Smooth muscle cell (in vitro differentiated cells): ENCODE measurements around the gene BABAM1. TPM values are rescaled to one million over a fixed set of nuclear protein-coding genes. Genes with fewer than 3 reads are reported as not detected.

Source experiments
- DNase-seq: peaks from one replicate; lab custom pipeline; 2025; ENCODE audit not compliant: unreplicated experiment; lab: John Stamatoyannopoulos, UW
- H2AFZ ChIP-seq: fragments of 200-600 bp; sonication (generic); 2 replicates; pipeline ENCODE4 v1.6.0; 2016; ENCODE audit warnings: antibody characterized with exemption, low read depth, mild to moderate bottlenecking
- H3F3A ChIP-seq: fragments of 200-600 bp; sonication (generic); 2 replicates; pipeline ENCODE4 v1.6.0; 2017; ENCODE audit warnings: antibody characterized with exemption, low read depth
- H3K27ac ChIP-seq: fragments of 200-600 bp; sonication (generic); 2 replicates; pipeline ENCODE4 v1.5.1; 2016; ENCODE audit warnings: low read depth, mild to moderate bottlenecking
- H3K27me3 ChIP-seq: fragments of 200-600 bp; sonication (generic); 2 replicates; pipeline ENCODE4 v1.6.1; 2016; ENCODE audit warnings: low read depth, mild to moderate bottlenecking
- H3K36me3 ChIP-seq: fragments of 200-600 bp; sonication (generic); 2 replicates; pipeline ENCODE4 v1.5.1; 2016; ENCODE audit warnings: low read depth
- H3K4me1 ChIP-seq: fragments of 200-600 bp; sonication (generic); 2 replicates; pipeline ENCODE4 v1.5.1; 2016; ENCODE audit warnings: low read depth
- H3K4me2 ChIP-seq: fragments of 200-600 bp; sonication (generic); 2 replicates; pipeline ENCODE4 v1.6.0; 2016; ENCODE audit warnings: mild to moderate bottlenecking
- H3K4me3 ChIP-seq: fragments of 200-600 bp; sonication (generic); 2 replicates; pipeline ENCODE4 v1.5.1; 2016; ENCODE audit warnings: mild to moderate bottlenecking
- H3K79me2 ChIP-seq: fragments of 200-600 bp; sonication (generic); 2 replicates; pipeline ENCODE4 v1.6.0; 2016; ENCODE audit warnings: low read depth, mild to moderate bottlenecking
- H3K9ac ChIP-seq: fragments of 200-600 bp; sonication (generic); 2 replicates; pipeline ENCODE4 v1.6.0; 2016; ENCODE audit warnings: low read depth
- H3K9me3 ChIP-seq: fragments of 200-600 bp; sonication (generic); replicated peaks from 2 replicates; pipeline ENCODE4 v1.5.1; 2016; ENCODE audit warnings: low read depth
- H4K20me1 ChIP-seq: fragments of 200-600 bp; sonication (generic); 2 replicates; pipeline ENCODE4 v1.6.0; 2016; ENCODE audit warnings: low read depth
- CTCF ChIP-seq: fragments of 200-600 bp; sonication (generic); IDR thresholded peaks from 2 replicates; pipeline ENCODE4 v1.5.1; 2017; ENCODE audit warnings: borderline replicate concordance, mild to moderate bottlenecking, antibody characterized with exemption; ENCODE audit not compliant: insufficient read depth, poor library complexity, severe bottlenecking
- WGBS: methylation state at CpG from one replicate; pipeline ENCODE4 v1.1.7; 2016; ENCODE audit warnings: low lambda C conversion rate; 5-methylcytosine and 5-hydroxymethylcytosine counted together
- polyA plus RNA-seq: library from polyadenylated mRNA; unstranded; fragments of >200 nt; fragmentation: Nextera tagmentation; extraction: Ambion mirVana; gene quantifications from 2 replicates; pipeline ENCODE4 v1.2.1, GENCODE V29; 2016
- total RNA-seq: library from RNA; depleted of rRNA; stranded (reverse); fragments of >200 nt; gene quantifications from 2 replicates; pipeline ENCODE4 v1.2.3, GENCODE V29; 2014

Gene BABAM1
- total and polyA plus RNA-seq, 2 experiments from 2014 or later = 69.8 to 108 TPM

GRCh38 chr19:17322854-17323253 is 55.6 kb downstream of the BABAM1 start:
- H4K20me1 ChIP-seq = peaks cover 10% of the 10 kb centered on the region
- DNase-seq = no peak
- WGBS = 91% methylated on average over 10 of the region's 10 CpGs

GRCh38 chr19:17323300-17323963 is 56.2 kb downstream of the BABAM1 start:
- no peak overlapping the region for H2AFZ ChIP-seq
- WGBS = 94% methylated on average over 10 of the region's 56 CpGs
- no peak for TF ChIP-seq CTCF
- no peak overlapping the region for H3K4me2 ChIP-seq
- DNase-seq = no peak
- no peaks in the 10 kb centered on the region for H3K79me2 ChIP-seq
- peaks cover 10% of the 10 kb centered on the region for H4K20me1 ChIP-seq
- no peak overlapping the region for H3K9ac ChIP-seq
- no peak overlapping the region for H3K4me3 ChIP-seq
- peaks cover under 1% of the 10 kb centered on the region for H3K27me3 ChIP-seq
- H3K36me3 ChIP-seq = no peaks in the 10 kb centered on the region
- H3K27ac ChIP-seq = no peak overlapping the region
- peaks cover 16% of the 10 kb centered on the region for H3K4me1 ChIP-seq
- H3F3A ChIP-seq = peaks cover 5% of the 10 kb centered on the region
- no peaks in the 10 kb centered on the region for H3K9me3 ChIP-seq

More at GRCh38 chr19:17322854-17323253, 55.6 kb downstream of the BABAM1 start:
- no peak for TF ChIP-seq CTCF
- Histone ChIP-seq H3K4me3 (no peak overlapping the region), H3K27ac (no peak overlapping the region), H3K27me3 (no peaks in the 10 kb centered on the region), H3F3A (peaks cover 6% of the 10 kb centered on the region), H3K79me2 (no peaks in the 10 kb centered on the region), H3K4me2 (no peak overlapping the region), H3K9ac (no peak overlapping the region), H3K36me3 (no peaks in the 10 kb centered on the region), H3K9me3 (no peaks in the 10 kb centered on the region), H3K4me1 (peaks cover 12% of the 10 kb centered on the region), H2AFZ (no peak overlapping the region)

- Histone ChIP-seq H2AFZ (no peak overlapping the region), H3K4me3 (no peak overlapping the region), H3K27me3 (peaks cover 5% of the 10 kb centered on the region), H3K4me1 (peaks cover 18% of the 10 kb centered on the region), H3F3A (peaks cover 5% of the 10 kb centered on the region), H3K9me3 (no peaks in the 10 kb centered on the region), H3K4me2 (no peak overlapping the region), H3K36me3 (no peaks in the 10 kb centered on the region), H3K79me2 (no peaks in the 10 kb centered on the region), H4K20me1 (peaks cover 11% of the 10 kb centered on the region), H3K9ac (no peak overlapping the region), H3K27ac (no peak overlapping the region)
- no peak for DNase-seq
- TF ChIP-seq CTCF = no peak
- 92% methylated on average over 7 of the region's 7 CpGs for WGBS
Measured at GRCh38 chr19:17323964-17324332, 56.7 kb downstream of the BABAM1 start.
